IMR-90 (cell line): ENCODE data around the gene RUNDC1. TPM values are rescaled to one million over a fixed set of nuclear protein-coding genes. Genes with fewer than 3 reads are reported as not detected.

Experiments
- ATAC-seq: fragments of 200-7000 bp; cut with Tn5 transposase; 2 replicates; pipeline ENCODE4 v1.9.1; 2020; ENCODE audit warnings: low read depth, mild to moderate bottlenecking, moderate library complexity
- BruUV-seq: library from RNA; stranded (reverse); fragments of 400-500 nt; replicated peaks from 2 replicates; lab custom pipeline; 2021; lab: Mats Ljungman, UMichigan
- CTCF ChIA-PET: fragments of 300-600 bp; formaldehyde crosslinking; extraction: SDS; loops from one replicate; lab custom pipeline; 2021; ENCODE audit warnings: antibody characterized with exemption; lab: Yijun Ruan, JAX
- POLR2A ChIA-PET: fragments of 300-600 bp; sonication (Branson Sonifier 250); formaldehyde crosslinking; loops from one replicate; lab custom pipeline; 2022; ENCODE audit warnings: antibody characterized with exemption; ENCODE audit not compliant: unreplicated experiment; lab: Charles Lee
- DNase-seq: peaks from one replicate; pipeline ENCODE4 v3.0.0; 2013
- H2AFZ ChIP-seq: replicated peaks from 2 replicates; pipeline ENCODE3; 2013; ENCODE audit warnings: low read length, mild to moderate bottlenecking; ENCODE audit not compliant: poor library complexity
- H2AK5ac ChIP-seq: 2 replicates; pipeline ENCODE4 v1.6.1; 2013; ENCODE audit warnings: low read depth, low read length, inconsistent platforms
- H2AK9ac ChIP-seq: replicated peaks from 2 replicates; pipeline ENCODE3; 2013; ENCODE audit warnings: mild to moderate bottlenecking, low read depth, low read length, moderate library complexity; ENCODE audit not compliant: poor library complexity
- H2BK120ac ChIP-seq: 2 replicates; pipeline ENCODE4 v1.6.1; 2013; ENCODE audit warnings: low read depth, low read length, inconsistent platforms
- H2BK15ac ChIP-seq: 3 replicates; pipeline ENCODE4 v1.6.1; 2013; ENCODE audit warnings: low read depth, low read length, inconsistent platforms
- H2BK20ac ChIP-seq: 2 replicates; pipeline ENCODE4 v1.6.1; 2013; ENCODE audit warnings: low read depth, mild to moderate bottlenecking, inconsistent platforms, low read length, moderate library complexity
- H2BK5ac ChIP-seq: 2 replicates; pipeline ENCODE4 v1.6.1; 2013; ENCODE audit warnings: mild to moderate bottlenecking, low read depth, low read length, inconsistent platforms; ENCODE audit not compliant: poor library complexity, severe bottlenecking
- H3K14ac ChIP-seq: replicated peaks from 2 replicates; pipeline ENCODE4 v1.6.1; 2013; ENCODE audit warnings: low read depth, low read length, inconsistent platforms
- H3K18ac ChIP-seq: 2 replicates; pipeline ENCODE4 v1.6.1; 2013; ENCODE audit warnings: low read depth, low read length, control low read depth
- H3K23ac ChIP-seq: 2 replicates; pipeline ENCODE4 v1.6.1; 2013; ENCODE audit warnings: low read depth, low read length, inconsistent platforms
- H3K27ac ChIP-seq: 2 replicates; pipeline ENCODE4 v1.5.1; 2013; ENCODE audit warnings: mild to moderate bottlenecking, control low read depth, low read length; ENCODE audit not compliant: insufficient read depth
- H3K27me3 ChIP-seq: 2 replicates; pipeline ENCODE4 v1.6.1; 2013; ENCODE audit warnings: low read length; ENCODE audit not compliant: control insufficient read depth, insufficient read depth
- H3K36me3 ChIP-seq: 2 replicates; pipeline ENCODE4 v1.6.1; 2013; ENCODE audit warnings: low read length, mixed read lengths; ENCODE audit not compliant: control insufficient read depth, insufficient read depth
- H3K4ac ChIP-seq: 2 replicates; pipeline ENCODE4 v1.6.1; 2013; ENCODE audit warnings: low read depth, low read length, inconsistent platforms
- H3K4me1 ChIP-seq: 2 replicates; pipeline ENCODE4 v1.6.1; 2013; ENCODE audit warnings: low read length, mixed read lengths; ENCODE audit not compliant: control insufficient read depth, insufficient read depth
- H3K4me2 ChIP-seq: 2 replicates; pipeline ENCODE4 v1.6.1; 2013; ENCODE audit warnings: low read depth, mild to moderate bottlenecking, control low read depth, low read length, moderate library complexity
- H3K4me3 ChIP-seq: 2 replicates; pipeline ENCODE4 v1.5.1; 2013; ENCODE audit warnings: low read depth, mild to moderate bottlenecking, control low read depth, low read length, moderate library complexity; ENCODE audit not compliant: insufficient read depth
- H3K56ac ChIP-seq: 2 replicates; pipeline ENCODE4 v1.6.1; 2013; ENCODE audit warnings: low read length, inconsistent platforms; ENCODE audit not compliant: insufficient read depth; ENCODE audit errors: extremely low read depth
- H3K79me1 ChIP-seq, 2 experiments: 2 replicates each; pipeline ENCODE4 v1.6.1; 2013; ENCODE audit warnings: low read length in 2 of 2, inconsistent platforms in 1 of 2, low read depth in 1 of 2
- H3K9ac ChIP-seq: 2 replicates; pipeline ENCODE4 v1.6.1; 2013; ENCODE audit warnings: low read depth, low read length, control low read depth
- H3K9me1 ChIP-seq: 2 replicates; pipeline ENCODE4 v1.6.1; 2013; ENCODE audit warnings: low read length, inconsistent platforms; ENCODE audit not compliant: insufficient read depth
- H3K9me3 ChIP-seq: 2 replicates; pipeline ENCODE4 v1.6.1; 2013; ENCODE audit warnings: low read length; ENCODE audit not compliant: control insufficient read depth, insufficient read depth
- H4K20me1 ChIP-seq: 2 replicates; pipeline ENCODE4 v1.6.1; 2013; ENCODE audit warnings: low read length, inconsistent platforms; ENCODE audit not compliant: insufficient read depth
- H4K5ac ChIP-seq: 2 replicates; pipeline ENCODE4 v1.6.1; 2013; ENCODE audit warnings: mild to moderate bottlenecking, low read depth, low read length, control low read depth
- H4K8ac ChIP-seq, 2 experiments: 2 replicates each; pipeline ENCODE4 v1.6.1; 2013; ENCODE audit warnings: low read depth in 2 of 2, low read length in 2 of 2, control low read depth in 1 of 2, inconsistent platforms in 1 of 2
- H4K91ac ChIP-seq: 2 replicates; pipeline ENCODE4 v1.6.1; 2013; ENCODE audit warnings: low read depth, low read length, inconsistent platforms; ENCODE audit not compliant: insufficient read depth
- CEBPB ChIP-seq: IDR thresholded peaks from 2 replicates; pipeline ENCODE4 v1.6.1; 2012; ENCODE audit warnings: low read depth, low read length, improper control_type of control experiment
- NFE2L2 ChIP-seq: fragments of 150-350 bp; IDR thresholded peaks from 2 replicates; pipeline ENCODE4 v1.6.1; 2016; ENCODE audit warnings: low read depth, mild to moderate bottlenecking, low read length
- SMC3 ChIP-seq: fragments of 150-350 bp; IDR thresholded peaks from 2 replicates; pipeline ENCODE4 v1.6.1; 2016; ENCODE audit warnings: low read depth, mild to moderate bottlenecking, antibody characterized with exemption, low read length, moderate library complexity
- whole genome bisulfite sequencing, 2 experiments: methylation state at CpG; one replicate each; pipeline versions ENCODE4 v1.1.5 to v1.1.7; 2013; ENCODE audit warnings: missing lambda C conversion rate in 2 of 2; ENCODE audit not compliant: insufficient read length in 1 of 2; ENCODE audit errors: extremely low coverage in 2 of 2; 5-methylcytosine and 5-hydroxymethylcytosine counted together
- dilution Hi-C: fragments of 300-500 bp; cut with HindIII; formaldehyde crosslinking; loops from one replicate; pipeline ENCODE4 v1.14.3; 2018; ENCODE audit warnings: low sequenced_read_pairs; ENCODE audit not compliant: unreplicated experiment
- in situ Hi-C: fragments of 300-500 bp; cut with MboI; formaldehyde crosslinking; loops from 3 replicates; pipeline ENCODE4 v1.14.3; 2019; ENCODE audit warnings: low sequenced_read_pairs, inconsistent platforms, mixed read lengths
- intact Hi-C: fragments of 100-400 bp; cut with micrococcal nuclease; formaldehyde crosslinking; loops from 2 replicates; pipeline ENCODE4 v1.10.0; 2022
- polyA plus RNA-seq, 3 experiments: library from polyadenylated mRNA; depleted of rRNA; stranded (reverse); fragments of >200 nt; gene quantifications; 2 replicates each; pipeline ENCODE4 v1.2.3, GENCODE V29; 2012; ENCODE audit warnings: low replicate concordance in 1 of 3
- total RNA-seq: library from RNA; depleted of rRNA; stranded (reverse); fragments of >200 nt; gene quantifications from 2 replicates; pipeline ENCODE4 v1.2.3, GENCODE V29; 2012
- TF ChIP-seq, protein P1 (sequence below): conservative IDR thresholded peaks from 2 replicates; pipeline ENCODE4 v1.5.1; 2012; ENCODE audit warnings: mild to moderate bottlenecking, low read depth, low read length, improper control_type of control experiment
- TF ChIP-seq, protein P2 (sequence below): fragments of 150-350 bp; IDR thresholded peaks from 2 replicates; pipeline ENCODE4 v1.6.1; 2016; ENCODE audit warnings: low read depth, mild to moderate bottlenecking, low read length, moderate library complexity, borderline replicate concordance
- TF ChIP-seq, protein P3 (sequence below): fragments of 150-350 bp; IDR thresholded peaks from 2 replicates; pipeline ENCODE4 v1.6.1; 2017; ENCODE audit warnings: mild to moderate bottlenecking, antibody characterized with exemption, low read length, low read depth

Gene RUNDC1
- total and polyA plus RNA-seq, 2 of the 4 experiments (the other 2 are of a cell fraction) = 7.0 to 7.9 TPM

DNA sequence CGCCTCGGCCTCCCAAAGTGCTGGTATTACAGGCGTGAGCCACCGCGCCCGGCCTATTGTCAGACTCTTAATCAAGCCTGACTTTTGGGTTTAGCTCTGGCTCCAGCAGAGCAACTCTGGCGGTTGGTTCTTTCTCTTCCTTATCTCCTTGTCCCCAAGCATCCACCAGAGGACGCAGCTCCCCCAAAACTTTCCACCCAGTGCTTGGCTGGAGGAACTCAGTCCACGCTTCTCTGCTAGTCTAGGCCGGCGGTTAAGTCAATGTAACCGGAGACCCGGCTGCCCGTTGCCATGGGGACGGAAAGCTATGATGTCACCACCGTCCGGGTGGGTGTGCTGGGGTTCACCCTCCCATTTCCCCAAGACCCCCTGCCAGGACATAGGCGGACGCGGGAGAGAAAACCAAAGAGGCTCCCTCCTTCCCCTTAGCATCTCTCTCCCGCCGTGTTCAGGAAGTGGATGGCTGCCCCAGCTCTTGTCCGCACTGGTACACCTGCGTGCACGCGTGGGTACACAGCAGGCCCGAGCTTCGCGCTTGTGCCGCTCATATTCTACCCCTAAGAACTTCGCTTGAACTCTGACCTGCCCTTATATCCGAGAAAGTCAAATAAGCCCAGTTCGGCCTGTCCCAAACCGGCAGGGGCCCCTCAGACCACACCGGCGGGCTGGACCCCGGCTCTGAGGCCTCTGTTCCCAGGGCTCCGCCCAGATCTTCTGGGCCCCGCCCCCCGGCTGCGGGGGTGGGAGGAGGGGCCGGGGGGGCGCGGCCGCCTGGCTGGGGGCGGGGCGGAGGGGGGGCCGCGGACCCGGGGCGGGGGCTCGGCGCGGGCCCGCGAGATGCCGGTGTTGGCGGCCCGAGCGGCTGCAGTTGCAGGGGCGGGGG lies 44.3 kb downstream of the RUNDC1 start, which contains the start of gene RND2 (continued):
- peak; percentile 96 for TF ChIP-seq SMC3

DNA sequence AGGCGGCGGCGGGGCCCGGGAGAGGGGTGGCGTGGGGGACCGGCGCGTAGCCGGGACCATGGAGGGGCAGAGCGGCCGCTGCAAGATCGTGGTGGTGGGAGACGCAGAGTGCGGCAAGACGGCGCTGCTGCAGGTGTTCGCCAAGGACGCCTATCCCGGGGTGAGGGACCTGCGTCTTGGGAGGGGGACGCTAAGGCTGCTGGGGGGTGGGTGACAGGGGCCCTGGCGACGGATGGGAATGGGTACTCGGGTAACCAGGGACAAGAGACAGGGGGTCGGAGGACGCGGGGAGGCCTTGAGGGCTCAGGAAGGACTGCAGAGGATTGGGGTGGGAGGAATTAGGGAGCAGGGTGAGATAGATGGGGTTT lies 44.9 kb downstream of the RUNDC1 start:
- no peak for DNase-seq
- intact Hi-C loops (no loop called here), dilution Hi-C loops (no loop called here), in situ Hi-C loops (loop anchor here (5.0 kb wide), 1 partner anchor 147 kb away; the partner anchor contains the start of gene NBR1)
- no TSS peak for BruUV-seq
- Histone ChIP-seq H4K8ac (peak overlapping the region in 1 of 2 experiments; percentile 37; a peak in 1 of 4 replicates), H4K91ac (no peak overlapping the region), H2AFZ (peak overlapping the region; percentile 93), H2BK5ac (no peak overlapping the region), H4K5ac (no peak overlapping the region), H3K9me3 (no peaks in the 10 kb centered on the region), H3K36me3 (peaks cover 2% of the 10 kb centered on the region; the same call in 1 of the 2 replicates), H3K4me1 (peaks cover 5% of the 10 kb centered on the region; the same call in 1 of the 2 replicates), H3K56ac (no peak overlapping the region), H3K14ac (no peak overlapping the region), H2BK120ac (no peak overlapping the region), H3K4me2 (peak overlapping the region; percentile 46; the same call in 1 of the 2 replicates), H3K27ac (no peak overlapping the region), H2BK15ac (no peak overlapping the region), H3K4me3 (peak overlapping the region; percentile 42), H2AK9ac (peak overlapping the region; percentile 78), H3K23ac (peak overlapping the region; percentile 28; the same call in 1 of the 2 replicates), H3K79me1 (peaks cover under 1 to 16% of the 10 kb centered on the region in 2 experiments; a peak in 3 of 4 replicates), H3K9me1 (peaks cover under 1% of the 10 kb centered on the region), H3K4ac (no peak overlapping the region), H3K9ac (no peak overlapping the region), H3K27me3 (peaks cover 4% of the 10 kb centered on the region; the same call in 1 of the 2 replicates), H3K18ac (no peak overlapping the region), H4K20me1 (no peaks in the 10 kb centered on the region), H2BK20ac (no peak overlapping the region), H2AK5ac (no peak overlapping the region)
- CTCF ChIA-PET = interaction anchor here (1.6 kb wide), 1 partner anchor 151 kb away, joined by 7 read pairs; no protein-coding TSS in a partner anchor
- TF ChIP-seq, protein P1, sequence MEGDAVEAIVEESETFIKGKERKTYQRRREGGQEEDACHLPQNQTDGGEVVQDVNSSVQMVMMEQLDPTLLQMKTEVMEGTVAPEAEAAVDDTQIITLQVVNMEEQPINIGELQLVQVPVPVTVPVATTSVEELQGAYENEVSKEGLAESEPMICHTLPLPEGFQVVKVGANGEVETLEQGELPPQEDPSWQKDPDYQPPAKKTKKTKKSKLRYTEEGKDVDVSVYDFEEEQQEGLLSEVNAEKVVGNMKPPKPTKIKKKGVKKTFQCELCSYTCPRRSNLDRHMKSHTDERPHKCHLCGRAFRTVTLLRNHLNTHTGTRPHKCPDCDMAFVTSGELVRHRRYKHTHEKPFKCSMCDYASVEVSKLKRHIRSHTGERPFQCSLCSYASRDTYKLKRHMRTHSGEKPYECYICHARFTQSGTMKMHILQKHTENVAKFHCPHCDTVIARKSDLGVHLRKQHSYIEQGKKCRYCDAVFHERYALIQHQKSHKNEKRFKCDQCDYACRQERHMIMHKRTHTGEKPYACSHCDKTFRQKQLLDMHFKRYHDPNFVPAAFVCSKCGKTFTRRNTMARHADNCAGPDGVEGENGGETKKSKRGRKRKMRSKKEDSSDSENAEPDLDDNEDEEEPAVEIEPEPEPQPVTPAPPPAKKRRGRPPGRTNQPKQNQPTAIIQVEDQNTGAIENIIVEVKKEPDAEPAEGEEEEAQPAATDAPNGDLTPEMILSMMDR = no peak
- TF ChIP-seq, protein P2, sequence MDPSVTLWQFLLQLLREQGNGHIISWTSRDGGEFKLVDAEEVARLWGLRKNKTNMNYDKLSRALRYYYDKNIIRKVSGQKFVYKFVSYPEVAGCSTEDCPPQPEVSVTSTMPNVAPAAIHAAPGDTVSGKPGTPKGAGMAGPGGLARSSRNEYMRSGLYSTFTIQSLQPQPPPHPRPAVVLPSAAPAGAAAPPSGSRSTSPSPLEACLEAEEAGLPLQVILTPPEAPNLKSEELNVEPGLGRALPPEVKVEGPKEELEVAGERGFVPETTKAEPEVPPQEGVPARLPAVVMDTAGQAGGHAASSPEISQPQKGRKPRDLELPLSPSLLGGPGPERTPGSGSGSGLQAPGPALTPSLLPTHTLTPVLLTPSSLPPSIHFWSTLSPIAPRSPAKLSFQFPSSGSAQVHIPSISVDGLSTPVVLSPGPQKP = no peak
- TF ChIP-seq NFE2L2 (no peak), CEBPB (no peak)
- TF ChIP-seq, protein P3, sequence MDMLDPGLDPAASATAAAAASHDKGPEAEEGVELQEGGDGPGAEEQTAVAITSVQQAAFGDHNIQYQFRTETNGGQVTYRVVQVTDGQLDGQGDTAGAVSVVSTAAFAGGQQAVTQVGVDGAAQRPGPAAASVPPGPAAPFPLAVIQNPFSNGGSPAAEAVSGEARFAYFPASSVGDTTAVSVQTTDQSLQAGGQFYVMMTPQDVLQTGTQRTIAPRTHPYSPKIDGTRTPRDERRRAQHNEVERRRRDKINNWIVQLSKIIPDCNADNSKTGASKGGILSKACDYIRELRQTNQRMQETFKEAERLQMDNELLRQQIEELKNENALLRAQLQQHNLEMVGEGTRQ = no peak
- POLR2A ChIA-PET = no interaction called here
- 7% methylated on average over 19 of the region's 27 CpGs; no CpG with 5 or more reads in 1 of the 2 experiments for WGBS, 2 experiments
- ATAC-seq = no peak
